DOHH2 (cell line): ENCODE results near the gene MED12L.

ENCODE experiments used
- H3F3A ChIP-seq: fragments of 200-600 bp; sonication (generic), shearing (Covaris generic); 2 replicates; pipeline ENCODE4 v1.6.0; 2016; ENCODE audit warnings: antibody characterized with exemption, mild to moderate bottlenecking; ENCODE audit not compliant: control insufficient read depth, insufficient read depth
- H3K27ac ChIP-seq: fragments of 200-600 bp; sonication (generic); 2 replicates; pipeline ENCODE4 v1.5.1; 2014; ENCODE audit warnings: low read depth, mild to moderate bottlenecking, low read length, moderate library complexity
- H3K27me3 ChIP-seq: fragments of 200-600 bp; sonication (generic); 2 replicates; pipeline ENCODE4 v1.6.1; 2014; ENCODE audit warnings: mild to moderate bottlenecking, low read length, mixed read lengths; ENCODE audit not compliant: control insufficient read depth
- H3K36me3 ChIP-seq: fragments of 200-600 bp; sonication (generic); 2 replicates; pipeline ENCODE4 v1.6.1; 2014; ENCODE audit warnings: mild to moderate bottlenecking, low read length, moderate library complexity, mixed read lengths; ENCODE audit not compliant: control insufficient read depth
- H3K4me1 ChIP-seq: fragments of 200-600 bp; sonication (generic); 2 replicates; pipeline ENCODE4 v1.6.1; 2014; ENCODE audit warnings: mild to moderate bottlenecking, low read length, mixed read lengths; ENCODE audit not compliant: control insufficient read depth
- H3K4me2 ChIP-seq: fragments of 200-600 bp; sonication (generic); 2 replicates; pipeline ENCODE4 v1.6.0; 2014; ENCODE audit warnings: mild to moderate bottlenecking, low read length, moderate library complexity
- H3K4me3 ChIP-seq: fragments of 200-600 bp; sonication (generic); 2 replicates; pipeline ENCODE4 v1.5.1; 2014; ENCODE audit warnings: mild to moderate bottlenecking, low read length, mixed read lengths
- H3K79me2 ChIP-seq: fragments of 200-600 bp; sonication (generic); 2 replicates; pipeline ENCODE4 v1.6.1; 2014; ENCODE audit warnings: mild to moderate bottlenecking, low read length, mixed read lengths; ENCODE audit not compliant: control insufficient read depth
- H3K9me2 ChIP-seq: fragments of 200-600 bp; sonication (generic); replicated peaks from 2 replicates; pipeline ENCODE4 v1.6.1; 2014; ENCODE audit warnings: mild to moderate bottlenecking, low read length, mixed read lengths; ENCODE audit not compliant: control insufficient read depth
- H3K9me3 ChIP-seq: fragments of 200-600 bp; sonication (generic); 2 replicates; pipeline ENCODE4 v1.6.1; 2014; ENCODE audit warnings: antibody characterized with exemption, low read length, mixed read lengths; ENCODE audit not compliant: control insufficient read depth, insufficient read depth
- H4K20me1 ChIP-seq: fragments of 200-600 bp; sonication (generic); 2 replicates; pipeline ENCODE4 v1.6.0; 2014; ENCODE audit warnings: low read depth, mild to moderate bottlenecking, antibody characterized with exemption, low read length, moderate library complexity; ENCODE audit not compliant: control insufficient read depth, insufficient read depth
- CTCF ChIP-seq: fragments of 200-600 bp; sonication (generic); IDR thresholded peaks from one replicate; pipeline ENCODE4 v1.5.1; 2014; ENCODE audit warnings: antibody characterized with exemption, mild to moderate bottlenecking, low read depth, low read length; ENCODE audit not compliant: poor library complexity, severe bottlenecking
- EZH2phosphoT487 ChIP-seq: fragments of 200-600 bp; sonication (generic); IDR thresholded peaks from 2 replicates; pipeline ENCODE4 v1.6.1; 2017; ENCODE audit warnings: borderline replicate concordance, mild to moderate bottlenecking, antibody characterized with exemption, low read length, moderate library complexity, mixed read lengths

The MED12L gene

GRCh38 chr3:151428386-151428785 is 342.9 kb downstream of the MED12L start:
- Histone ChIP-seq H3K36me3 (peaks cover 4% of the 10 kb centered on the region; the same call in 1 of the 2 replicates), H3F3A (no peaks in the 10 kb centered on the region), H3K27me3 (no peaks in the 10 kb centered on the region), H4K20me1 (no peaks in the 10 kb centered on the region), H3K4me2 (no peak overlapping the region), H3K9me3 (no peaks in the 10 kb centered on the region), H3K4me1 (peaks cover 29% of the 10 kb centered on the region), H3K79me2 (no peaks in the 10 kb centered on the region), H3K4me3 (no peak overlapping the region), H3K27ac (no peak overlapping the region), H3K9me2 (no peaks in the 10 kb centered on the region)
- TF ChIP-seq EZH2phosphoT487 (no peak), CTCF (no peak)

- H3K9me2 ChIP-seq = no peaks in the 10 kb centered on the region
- H3K27me3 ChIP-seq = no peaks in the 10 kb centered on the region
- no peaks in the 10 kb centered on the region for H3K79me2 ChIP-seq
- no peak overlapping the region for H3K4me2 ChIP-seq
- H3K36me3 ChIP-seq = peaks cover 4% of the 10 kb centered on the region; the same call in 1 of the 2 replicates
- H3K27ac ChIP-seq = no peak overlapping the region
- TF ChIP-seq EZH2phosphoT487 (no peak), CTCF (no peak)
- no peaks in the 10 kb centered on the region for H3F3A ChIP-seq
- H4K20me1 ChIP-seq = no peaks in the 10 kb centered on the region
- peaks cover 40% of the 10 kb centered on the region for H3K4me1 ChIP-seq
- H3K4me3 ChIP-seq = no peak overlapping the region
- H3K9me3 ChIP-seq = no peaks in the 10 kb centered on the region
Observed at GRCh38 chr3:151430821-151431484, 345.5 kb downstream of the MED12L start.

GRCh38 chr3:151431940-151432339 is 346.5 kb downstream of the MED12L start:
- Histone ChIP-seq H3K9me2 (no peaks in the 10 kb centered on the region), H3F3A (no peaks in the 10 kb centered on the region), H3K27me3 (no peaks in the 10 kb centered on the region), H3K4me1 (peaks cover 31% of the 10 kb centered on the region), H3K79me2 (no peaks in the 10 kb centered on the region), H4K20me1 (no peaks in the 10 kb centered on the region), H3K36me3 (peaks cover 4% of the 10 kb centered on the region; the same call in 1 of the 2 replicates), H3K4me3 (no peak overlapping the region), H3K4me2 (no peak overlapping the region), H3K9me3 (no peaks in the 10 kb centered on the region), H3K27ac (no peak overlapping the region)
- TF ChIP-seq EZH2phosphoT487 (no peak), CTCF (no peak)
